H1 (cell line): Measurements from ENCODE around the gene MORC4. TPM values are rescaled to one million over a fixed set of nuclear protein-coding genes. Genes with fewer than 3 reads are reported as not detected.

ENCODE experiments used
- CTCF ChIA-PET: fragments of 300-600 bp; sonication (Branson Sonifier 250); formaldehyde crosslinking; loops from one replicate; lab custom pipeline; 2021; ENCODE audit not compliant: partially characterized antibody; lab: Charles Lee
- POLR2A ChIA-PET: fragments of 300-600 bp; sonication (Branson Sonifier 250); formaldehyde crosslinking; loops from one replicate; lab custom pipeline; 2021; ENCODE audit warnings: inconsistent platforms; ENCODE audit not compliant: partially characterized antibody; lab: Charles Lee
- DNase-seq, 2 experiments: peaks; one replicate each; pipeline versions ENCODE4 v3.0.0 to v3.0.0-alpha.2; 2010 to 2022; ENCODE audit warnings: low spot score in 2 of 2, low read depth in 1 of 2, mixed read lengths in 1 of 2
- FAIRE-seq: peaks from 2 replicates; lab custom pipeline; 2011; peaks lifted over from hg19 to GRCh38; lab: Jason Lieb, UNC
- H2AFZ ChIP-seq: 2 replicates; pipeline ENCODE4 v1.8.1; 2012; ENCODE audit warnings: low read length, inconsistent platforms
- H2AK5ac ChIP-seq: 2 replicates; pipeline ENCODE4 v1.6.1; 2013; ENCODE audit warnings: low read depth, low read length
- H2BK120ac ChIP-seq: replicated peaks from 2 replicates; pipeline ENCODE3; 2013; ENCODE audit warnings: low read depth, low read length, inconsistent platforms
- H2BK12ac ChIP-seq: 2 replicates; pipeline ENCODE4 v1.6.1; 2013; ENCODE audit warnings: low read depth, low read length
- H2BK15ac ChIP-seq: 2 replicates; pipeline ENCODE4 v1.6.1; 2013; ENCODE audit warnings: low read length
- H2BK20ac ChIP-seq: 2 replicates; pipeline ENCODE4 v1.6.1; 2013; ENCODE audit warnings: low read length
- H2BK5ac ChIP-seq: 2 replicates; pipeline ENCODE4 v1.6.1; 2013; ENCODE audit warnings: low read depth, low read length
- H3K14ac ChIP-seq: 2 replicates; pipeline ENCODE4 v1.6.1; 2013; ENCODE audit warnings: inconsistent platforms; ENCODE audit not compliant: insufficient read length
- H3K18ac ChIP-seq: 2 replicates; pipeline ENCODE4 v1.6.1; 2013; ENCODE audit warnings: low read length; ENCODE audit errors: extremely low read depth
- H3K23ac ChIP-seq: 2 replicates; pipeline ENCODE4 v1.6.1; 2013; ENCODE audit warnings: inconsistent platforms; ENCODE audit not compliant: insufficient read length
- H3K23me2 ChIP-seq: 2 replicates; pipeline ENCODE4 v1.6.1; 2013; ENCODE audit warnings: low read depth, low read length
- H3K27ac ChIP-seq: 2 replicates; pipeline ENCODE4 v1.6.1; 2011; ENCODE audit warnings: low read depth, low read length, inconsistent platforms
- H3K27me3 ChIP-seq, 4 experiments: replicated peaks in 1 of 4; 1 replicate in 1 of 4; 2 replicates in 3 of 4; pipeline versions ENCODE4 v1.6.1 to v1.8.1; 2011 to 2013; ENCODE audit warnings: low read length in 3 of 4, mild to moderate bottlenecking in 3 of 4, inconsistent platforms in 2 of 4, mixed read lengths in 2 of 4, moderate library complexity in 1 of 4; ENCODE audit not compliant: control insufficient read depth in 3 of 4, insufficient read depth in 3 of 4; ENCODE audit errors: extremely low read depth in 1 of 4
- H3K36me3 ChIP-seq, 4 experiments: 2 replicates each; pipeline versions ENCODE4 v1.6.1 to v1.8.1; 2011 to 2013; ENCODE audit warnings: mild to moderate bottlenecking in 4 of 4, low read length in 3 of 4, moderate library complexity in 2 of 4, control low read depth in 1 of 4, inconsistent platforms in 1 of 4; ENCODE audit not compliant: insufficient read depth in 4 of 4, control insufficient read depth in 2 of 4
- H3K4ac ChIP-seq: replicated peaks from 2 replicates; pipeline ENCODE3; 2013; ENCODE audit warnings: low read length, low read depth, mixed read lengths, inconsistent platforms; ENCODE audit not compliant: insufficient read length
- H3K4me1 ChIP-seq, 4 experiments: replicated peaks in 1 of 4; 1 replicate in 1 of 4; 2 replicates in 3 of 4; pipeline versions ENCODE4 v1.6.1 to v1.8.1; 2011 to 2013; ENCODE audit warnings: low read length in 3 of 4, inconsistent platforms in 2 of 4, mixed read lengths in 1 of 4; ENCODE audit not compliant: insufficient read depth in 4 of 4, control insufficient read depth in 3 of 4
- H3K4me2 ChIP-seq, 2 experiments: 2 replicates each; pipeline versions ENCODE4 v1.6.1 to v1.8.1; 2011 to 2013; ENCODE audit warnings: low read depth in 2 of 2, low read length in 2 of 2, control low read depth in 1 of 2, inconsistent platforms in 1 of 2, mild to moderate bottlenecking in 1 of 2; ENCODE audit not compliant: insufficient read depth in 1 of 2
- H3K4me3 ChIP-seq, 4 experiments: fragments of 200-600, 300-600 bp in 1 of 4; sonication (generic), shearing (Covaris generic), sonication (Bioruptor Twin) in 1 of 4; 2 replicates each; pipeline versions ENCODE4 v1.5.1 to v1.8.1; 2011 to 2016; ENCODE audit warnings: low read length in 4 of 4, low read depth in 3 of 4, control low read depth in 2 of 4, inconsistent platforms in 2 of 4, mild to moderate bottlenecking in 2 of 4, mixed read lengths in 1 of 4, moderate library complexity in 1 of 4; ENCODE audit not compliant: insufficient read depth in 2 of 4; ENCODE audit errors: extremely low read depth in 1 of 4
- H3K56ac ChIP-seq: replicated peaks from 2 replicates; pipeline ENCODE3; 2013; ENCODE audit warnings: low read depth, mild to moderate bottlenecking, mixed read lengths, low read length, inconsistent platforms; ENCODE audit not compliant: insufficient read length
- H3K79me1 ChIP-seq: 2 replicates; pipeline ENCODE4 v1.6.1; 2013; ENCODE audit warnings: low read depth, low read length, control low read depth
- H3K79me2 ChIP-seq, 2 experiments: 2 replicates each; pipeline versions ENCODE4 v1.6.1 to v1.8.1; 2012 to 2013; ENCODE audit warnings: low read length in 2 of 2, mild to moderate bottlenecking in 2 of 2, inconsistent platforms in 1 of 2; ENCODE audit not compliant: insufficient read depth in 2 of 2, control insufficient read depth in 1 of 2
- H3K9ac ChIP-seq, 4 experiments: replicated peaks in 1 of 4; 1 replicate in 1 of 4; 2 replicates in 3 of 4; pipeline versions ENCODE4 v1.6.1 to v1.8.1; 2011 to 2013; ENCODE audit warnings: low read depth in 3 of 4, low read length in 3 of 4, control low read depth in 2 of 4, mild to moderate bottlenecking in 2 of 4, moderate library complexity in 2 of 4, inconsistent platforms in 1 of 4; ENCODE audit errors: extremely low read depth in 1 of 4
- H3K9me3 ChIP-seq, 2 experiments: 2 replicates each; pipeline versions ENCODE4 v1.6.1 to v1.8.1; 2012 to 2013; ENCODE audit warnings: mild to moderate bottlenecking in 2 of 2, moderate library complexity in 2 of 2, control low read depth in 1 of 2, inconsistent platforms in 1 of 2, low read depth in 1 of 2, low read length in 1 of 2, mixed read lengths in 1 of 2; ENCODE audit not compliant: insufficient read depth in 2 of 2
- H4K20me1 ChIP-seq, 2 experiments: replicated peaks in 1 of 2; 2 replicates each; pipeline versions ENCODE3 to v1.8.1; 2011 to 2013; ENCODE audit warnings: inconsistent platforms in 2 of 2, low read length in 2 of 2, mild to moderate bottlenecking in 1 of 2; ENCODE audit not compliant: insufficient read depth in 2 of 2, control insufficient read depth in 1 of 2
- H4K5ac ChIP-seq: 2 replicates; pipeline ENCODE4 v1.6.1; 2013; ENCODE audit warnings: low read length, low read depth, mixed read lengths, inconsistent platforms; ENCODE audit not compliant: insufficient read length
- H4K8ac ChIP-seq: 2 replicates; pipeline ENCODE4 v1.8.0; 2013; ENCODE audit warnings: mild to moderate bottlenecking, moderate library complexity, low read length, inconsistent platforms; ENCODE audit not compliant: insufficient read depth; ENCODE audit errors: extremely low read depth
- H4K91ac ChIP-seq: replicated peaks from 2 replicates; pipeline ENCODE3; 2013; ENCODE audit warnings: low read length, mixed read lengths, inconsistent platforms; ENCODE audit not compliant: insufficient read length
- CBX8 ChIP-seq: fragments of 300-800, 300-1000 bp; sonication (generic); IDR thresholded peaks from 2 replicates; pipeline ENCODE4 v1.7.1; 2016; ENCODE audit warnings: low read depth, low read length, borderline replicate concordance
- CHD1 ChIP-seq: IDR thresholded peaks from 2 replicates; pipeline ENCODE4 v1.6.1; 2012; ENCODE audit warnings: low read depth, low read length, improper control_type of control experiment
- CREB1 ChIP-seq: IDR thresholded peaks from 2 replicates; pipeline ENCODE4 v1.6.1; 2012; ENCODE audit warnings: inconsistent platforms
- EZH2 ChIP-seq: fragments of 200-600 bp; sonication (generic); IDR thresholded peaks from 2 replicates; pipeline ENCODE4 v1.7.1; 2012; ENCODE audit warnings: low read depth, mild to moderate bottlenecking, moderate library complexity, low read length, inconsistent platforms; ENCODE audit not compliant: severe bottlenecking
- GTF2F1 ChIP-seq: IDR thresholded peaks from 2 replicates; pipeline ENCODE4 v1.6.1; 2012; ENCODE audit warnings: low read depth, low read length, improper control_type of control experiment, borderline replicate concordance
- HDAC6 ChIP-seq: IDR thresholded peaks from one replicate; pipeline ENCODE4 v1.7.1; 2012; ENCODE audit warnings: low read depth, mild to moderate bottlenecking, inconsistent platforms, low read length, moderate library complexity
- POLR2AphosphoS5 ChIP-seq: IDR thresholded peaks from 2 replicates; pipeline ENCODE4 v1.6.1; 2011; ENCODE audit warnings: low read depth, low read length
- RAD21 ChIP-seq, 2 experiments: IDR thresholded peaks in 1 of 2; conservative IDR thresholded peaks in 1 of 2; 2 replicates each; pipeline ENCODE4 v1.6.1; 2011; ENCODE audit warnings: low read depth in 2 of 2, low read length in 2 of 2, improper control_type of control experiment in 1 of 2, inconsistent platforms in 1 of 2, mild to moderate bottlenecking in 1 of 2, moderate library complexity in 1 of 2
- SIN3A ChIP-seq, 2 experiments: IDR thresholded peaks in 1 of 2; conservative IDR thresholded peaks in 1 of 2; 2 replicates each; pipeline ENCODE4 v1.6.1; 2011 to 2012; ENCODE audit warnings: low read length in 2 of 2, improper control_type of control experiment in 1 of 2, low read depth in 1 of 2, mild to moderate bottlenecking in 1 of 2
- TAF7 ChIP-seq: optimal IDR thresholded peaks from 2 replicates; pipeline ENCODE3; 2011; ENCODE audit warnings: low read depth, mild to moderate bottlenecking, inconsistent platforms, low read length, moderate library complexity, borderline replicate concordance
- TCF12 ChIP-seq: IDR thresholded peaks from 2 replicates; pipeline ENCODE4 v1.6.1; 2011; ENCODE audit warnings: low read depth, mild to moderate bottlenecking, low read length
- ZNF274 ChIP-seq: IDR thresholded peaks from 2 replicates; pipeline ENCODE4 v1.7.0; 2012; ENCODE audit warnings: low read length, borderline replicate concordance; ENCODE audit errors: extremely low read depth
- whole genome bisulfite sequencing, 2 experiments: shearing (Covaris generic) in 1 of 2; methylation state at CpG; one replicate each; pipeline versions ENCODE4 v1.1.6 to v1.1.7; 2013 to 2015; ENCODE audit warnings: low lambda C conversion rate in 2 of 2, mixed read lengths in 2 of 2, inconsistent platforms in 1 of 2, low coverage in 1 of 2, missing lambda C conversion rate in 1 of 2; ENCODE audit not compliant: insufficient replicate concordance in 2 of 2, insufficient coverage in 1 of 2, insufficient read length in 1 of 2; ENCODE audit errors: extremely low coverage in 1 of 2, missing lambda C conversion rate in 1 of 2; 5-methylcytosine and 5-hydroxymethylcytosine counted together
- polyA plus RNA-seq, 7 experiments: library from polyadenylated mRNA; depleted of rRNA in 3 of 7; stranded (reverse) in 5 of 7; unstranded in 2 of 7; fragments of >200 nt in 5 of 7; fragments of 200-250 nt in 2 of 7; gene quantifications; 1 replicate in 5 of 7; 2 replicates in 1 of 7; 4 replicates in 1 of 7; pipeline versions ENCODE4 v1.2.1 to v1.2.3, GENCODE V29; 2011 to 2013; ENCODE audit warnings: missing spikeins in 2 of 7, mixed read lengths in 2 of 7
- total RNA-seq: library from RNA; stranded (reverse); fragmentation: NEBNext Ultra II Directional; extraction: Animal tissue kit (Norgen Biotek cat#: 25700); gene quantifications from 2 replicates; pipeline ENCODE4 v1.2.1, GENCODE V29; 2021

MORC4 gene
- total and polyA plus RNA-seq, 2 of the 8 experiments (the other 6 are each of a cell fraction or from before 2014, with no cell fraction given), result 1.4 to 2.5 TPM

DNA sequence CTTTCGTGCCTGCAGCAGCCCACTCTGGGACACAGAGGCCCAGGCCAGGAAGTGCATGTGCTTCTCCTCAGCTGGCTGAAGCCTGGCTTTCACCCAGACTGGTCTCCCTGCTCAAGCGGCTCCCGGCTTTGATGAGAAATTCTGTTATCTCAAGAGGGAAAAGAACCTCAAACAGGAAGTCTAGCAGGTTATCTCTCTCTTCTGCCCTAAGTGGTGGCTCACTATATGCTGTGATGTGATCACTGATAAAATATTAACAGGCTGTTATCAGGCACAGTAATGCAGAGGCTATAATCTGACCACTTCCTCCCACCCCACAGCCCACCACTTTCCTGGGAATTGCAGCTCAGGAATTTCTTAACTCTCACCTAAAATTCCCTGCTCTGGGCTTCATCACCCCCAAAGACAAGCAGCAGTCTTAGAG lies 66.5 kb downstream of the MORC4 start:
- Histone ChIP-seq H3K23me2 (no peaks in the 10 kb centered on the region), H2BK12ac (no peak overlapping the region), H2BK15ac (no peak overlapping the region), H3K79me1 (no peaks in the 10 kb centered on the region), H2AFZ (no peak overlapping the region), H3K14ac (no peak overlapping the region), H4K8ac (no peak overlapping the region), H4K91ac (no peak overlapping the region), H3K4me1 (no peaks in the 10 kb centered on the region), H3K9ac (no peak overlapping the region), H3K9me3 (no peaks in the 10 kb centered on the region), H2BK5ac (no peak overlapping the region), H3K18ac (no peak overlapping the region), H3K27me3 (no peaks in the 10 kb centered on the region), H2AK5ac (no peak overlapping the region), H4K20me1 (no peaks in the 10 kb centered on the region), H3K4ac (no peak overlapping the region), H2BK20ac (no peak overlapping the region), H3K79me2 (no peaks in the 10 kb centered on the region), H3K4me2 (no peak overlapping the region), H2BK120ac (no peak overlapping the region), H3K36me3 (no peaks in the 10 kb centered on the region), H3K4me3 (no peak overlapping the region), H3K23ac (no peak overlapping the region), H4K5ac (no peak overlapping the region), H3K56ac (no peak overlapping the region), H3K27ac (no peak overlapping the region)
- WGBS, 2 experiments, result 90% methylated on average over 2 of the region's 3 CpGs; no CpG with 5 or more reads in 1 of the 2 experiments
- ChIA-PET POLR2A (no interaction called here), CTCF (interaction anchor here (0.7 to 3.0 kb wide), 2 partner anchors 39 to 52 kb away, joined by 3 to 10 read pairs; no protein-coding TSS in a partner anchor)
- no peak for DNase-seq
- no peak for FAIRE-seq
- TF ChIP-seq EZH2 (no peak), CREB1 (no peak), HDAC6 (no peak), POLR2AphosphoS5 (no peak), GTF2F1 (no peak), ZNF274 (no peak), CHD1 (no peak), TAF7 (no peak), SIN3A (conservative IDR thresholded peaks at IDR 0.05 in 1 of 2, IDR thresholded peaks at IDR 0.05 in 1 of 2; ENCODE audit: low read depth in 1 of 2, low read length in 2 of 2) (no peak), CBX8 (no peak), TCF12 (no peak), RAD21 (IDR thresholded peaks at IDR 0.05 in 1 of 2, conservative IDR thresholded peaks at IDR 0.05 in 1 of 2; ENCODE audit: low read depth in 2 of 2, low read length in 2 of 2) (no peak)
